ENCODE results near the gene TMEM37. TPM values are rescaled to one million over a fixed set of nuclear protein-coding genes. Genes with fewer than 3 reads are reported as not detected.

The TMEM37 gene
- total RNA-seq, 2 donors from 2014 or later = 12.0 to 16.2 TPM

GRCh38 chr2:119417908-119418307, 13.7 kb upstream of the TMEM37 start:
- no peak overlapping the region for H3K27ac Mint-ChIP-seq
- no peaks in the 10 kb centered on the region for H3K27me3 Mint-ChIP-seq (ENCODE audit: insufficient read depth)
- H3K4me1 ChIP-seq (ENCODE audit: control insufficient read depth, insufficient read depth, low read length) = peaks cover 3% of the 10 kb centered on the region
- no peak overlapping the region for H3K4me3 Mint-ChIP-seq
- peaks cover 49% of the 10 kb centered on the region for H3K9me3 ChIP-seq (ENCODE audit: control insufficient read depth, low read length)
- TF ChIP-seq CTCF (conservative IDR thresholded peaks at IDR 0.05) = no peak
- peaks cover 36% of the 10 kb centered on the region for H3K9me3 Mint-ChIP-seq
- DNase-seq = no peak
- no peak overlapping the region for H3K27ac ChIP-seq (ENCODE audit: low read depth, low read length)
- H3K36me3 Mint-ChIP-seq (ENCODE audit: low read depth) = peaks cover 13% of the 10 kb centered on the region
- H3K27me3 ChIP-seq (ENCODE audit: control insufficient read depth, insufficient read depth, low read length, poor library complexity, severe bottlenecking) = no peaks in the 10 kb centered on the region
- no peak overlapping the region for H3K4me3 ChIP-seq (ENCODE audit: low read length)
- H3K36me3 ChIP-seq (ENCODE audit: control insufficient read depth, insufficient read depth, low read length) = no peaks in the 10 kb centered on the region
- 96 to 97% methylated on average over 6 of the region's 6 CpGs for WGBS, 2 experiments (ENCODE audit: insufficient coverage in 1 of 2, insufficient read length in 1 of 2)
- H3K9ac ChIP-seq (ENCODE audit: extremely low read depth, low read length, poor library complexity, severe bottlenecking) = no peak overlapping the region
- H3K4me1 Mint-ChIP-seq = no peaks in the 10 kb centered on the region

- H3K27ac Mint-ChIP-seq = no peak overlapping the region
- H3K9ac ChIP-seq (ENCODE audit: extremely low read depth, low read length, poor library complexity, severe bottlenecking) = no peak overlapping the region
- H3K27ac ChIP-seq (ENCODE audit: low read depth, low read length) = no peak overlapping the region
- no peaks in the 10 kb centered on the region for H3K4me1 Mint-ChIP-seq
- 86 to 96% methylated on average over 1 of the region's 1 CpG for WGBS, 2 experiments (ENCODE audit: insufficient coverage in 1 of 2, insufficient read length in 1 of 2)
- H3K4me3 ChIP-seq (ENCODE audit: low read length) = no peak overlapping the region
- H3K9me3 Mint-ChIP-seq = peaks cover 37% of the 10 kb centered on the region
- no peak for DNase-seq
- TF ChIP-seq CTCF (conservative IDR thresholded peaks at IDR 0.05) = no peak
- no peaks in the 10 kb centered on the region for H3K27me3 Mint-ChIP-seq (ENCODE audit: insufficient read depth)
- peaks cover 59% of the 10 kb centered on the region for H3K9me3 ChIP-seq (ENCODE audit: control insufficient read depth, low read length)
- no peak overlapping the region for H3K4me3 Mint-ChIP-seq
- H3K4me1 ChIP-seq (ENCODE audit: control insufficient read depth, insufficient read depth, low read length) = peaks cover 3% of the 10 kb centered on the region
- peaks cover 13% of the 10 kb centered on the region for H3K36me3 Mint-ChIP-seq (ENCODE audit: low read depth)
- no peaks in the 10 kb centered on the region for H3K36me3 ChIP-seq (ENCODE audit: control insufficient read depth, insufficient read depth, low read length)
- H3K27me3 ChIP-seq (ENCODE audit: control insufficient read depth, insufficient read depth, low read length, poor library complexity, severe bottlenecking) = no peaks in the 10 kb centered on the region
Observed at GRCh38 chr2:119419065-119419464, 12.6 kb upstream of the TMEM37 start.

- no peaks in the 10 kb centered on the region for H3K27me3 ChIP-seq (ENCODE audit: control insufficient read depth, insufficient read depth, low read length, poor library complexity, severe bottlenecking)
Observed at GRCh38 chr2:119419803-119420508, 11.7 kb upstream of the TMEM37 start.

More at GRCh38 chr2:119419803-119420508, 11.7 kb upstream of the TMEM37 start:
- H3K9me3 Mint-ChIP-seq = peaks cover 31% of the 10 kb centered on the region
- no peak for DNase-seq
- Histone ChIP-seq H3K9me3 (ENCODE audit: control insufficient read depth, low read length) (peaks cover 53% of the 10 kb centered on the region), H3K4me1 (ENCODE audit: control insufficient read depth, insufficient read depth, low read length) (peaks cover 3% of the 10 kb centered on the region), H3K4me3 (ENCODE audit: low read length) (peak overlapping the region; percentile 55), H3K9ac (ENCODE audit: extremely low read depth, low read length, poor library complexity, severe bottlenecking) (no peak overlapping the region), H3K36me3 (ENCODE audit: control insufficient read depth, insufficient read depth, low read length) (no peaks in the 10 kb centered on the region), H3K27ac (ENCODE audit: low read depth, low read length) (no peak overlapping the region)
- 88 to 94% methylated on average over 1 of the region's 1 CpG for WGBS, 2 experiments (ENCODE audit: insufficient coverage in 1 of 2, insufficient read length in 1 of 2)
- no peak overlapping the region for H3K4me3 Mint-ChIP-seq
- TF ChIP-seq CTCF (conservative IDR thresholded peaks at IDR 0.05) = no peak
- H3K36me3 Mint-ChIP-seq (ENCODE audit: low read depth) = peaks cover 13% of the 10 kb centered on the region
- peaks cover 2% of the 10 kb centered on the region for H3K4me1 Mint-ChIP-seq
- H3K27ac Mint-ChIP-seq = no peak overlapping the region
- H3K27me3 Mint-ChIP-seq (ENCODE audit: insufficient read depth) = no peaks in the 10 kb centered on the region

Data from endodermal cell (in vitro differentiated cells).